A673 (cell line): ENCODE data around the gene METTL8.

Experiments used
- EZH2 ChIP-seq: fragments of 200-600 bp; sonication (generic); IDR thresholded peaks from 2 replicates; pipeline ENCODE4 v1.6.1; 2017; ENCODE audit warnings: borderline replicate concordance, low read depth, mild to moderate bottlenecking, mixed read lengths, antibody characterized with exemption, low read length; ENCODE audit not compliant: poor library complexity, severe bottlenecking
- TF ChIP-seq, protein P1 (sequence below): fragments of 300-800, 200-600 bp; sonication (generic); conservative IDR thresholded peaks from 2 replicates; pipeline ENCODE4 v1.5.1; 2017; ENCODE audit warnings: low read depth, mild to moderate bottlenecking, antibody characterized with exemption, low read length, moderate library complexity, mixed read lengths

DNA sequence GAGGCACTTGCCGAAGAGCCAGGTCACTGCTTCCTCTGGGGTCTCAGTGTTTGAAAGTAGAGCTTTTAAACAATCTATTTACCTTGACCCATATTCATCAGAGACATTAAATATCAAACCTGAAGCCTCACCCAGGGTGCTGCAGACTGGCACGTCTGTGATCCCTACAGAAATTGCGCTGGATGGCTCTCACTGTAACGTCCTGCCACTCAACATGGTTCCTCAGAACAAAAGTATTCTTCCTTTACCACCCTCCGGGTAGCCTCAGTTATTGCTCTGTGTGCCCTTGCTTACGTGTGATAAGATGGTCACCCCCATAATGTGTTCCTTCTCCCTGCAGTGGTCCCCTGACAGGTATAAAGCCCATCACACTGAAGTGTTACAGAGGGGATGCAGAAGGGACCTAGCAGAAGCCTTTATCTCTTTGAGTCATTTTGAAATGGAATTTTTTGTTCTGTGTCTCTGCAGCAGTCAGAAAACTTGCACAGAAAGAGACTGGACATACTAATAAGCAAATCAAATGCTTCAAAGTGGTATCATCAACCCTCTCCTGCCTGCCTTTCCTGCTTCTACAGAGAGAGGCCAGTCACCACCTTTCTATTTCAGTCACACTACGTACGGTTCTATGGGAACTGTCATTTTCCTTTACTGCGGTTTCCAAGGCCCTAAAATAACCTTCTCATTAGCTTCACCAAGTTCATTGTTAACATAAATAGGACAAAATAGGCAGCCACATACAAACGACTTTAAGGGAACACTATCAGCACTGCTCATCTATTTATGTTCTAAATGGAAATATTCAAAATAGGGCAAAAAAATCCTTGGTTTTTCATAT is 86.8 kb downstream of the METTL8 start:
- TF ChIP-seq, protein P1, sequence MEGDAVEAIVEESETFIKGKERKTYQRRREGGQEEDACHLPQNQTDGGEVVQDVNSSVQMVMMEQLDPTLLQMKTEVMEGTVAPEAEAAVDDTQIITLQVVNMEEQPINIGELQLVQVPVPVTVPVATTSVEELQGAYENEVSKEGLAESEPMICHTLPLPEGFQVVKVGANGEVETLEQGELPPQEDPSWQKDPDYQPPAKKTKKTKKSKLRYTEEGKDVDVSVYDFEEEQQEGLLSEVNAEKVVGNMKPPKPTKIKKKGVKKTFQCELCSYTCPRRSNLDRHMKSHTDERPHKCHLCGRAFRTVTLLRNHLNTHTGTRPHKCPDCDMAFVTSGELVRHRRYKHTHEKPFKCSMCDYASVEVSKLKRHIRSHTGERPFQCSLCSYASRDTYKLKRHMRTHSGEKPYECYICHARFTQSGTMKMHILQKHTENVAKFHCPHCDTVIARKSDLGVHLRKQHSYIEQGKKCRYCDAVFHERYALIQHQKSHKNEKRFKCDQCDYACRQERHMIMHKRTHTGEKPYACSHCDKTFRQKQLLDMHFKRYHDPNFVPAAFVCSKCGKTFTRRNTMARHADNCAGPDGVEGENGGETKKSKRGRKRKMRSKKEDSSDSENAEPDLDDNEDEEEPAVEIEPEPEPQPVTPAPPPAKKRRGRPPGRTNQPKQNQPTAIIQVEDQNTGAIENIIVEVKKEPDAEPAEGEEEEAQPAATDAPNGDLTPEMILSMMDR = no peak
- TF ChIP-seq EZH2 = no peak
